Activated naive CD8-positive, alpha-beta T cell treated with anti-CD3 and anti-CD28 coated beads, Interleukin-2, amount 10 ng/mL, durations not matched to agents 7 days and 5 days (primary cell): ENCODE results near the gene SORCS2. TPM values are rescaled to one million over a fixed set of nuclear protein-coding genes. Genes with fewer than 3 reads are reported as not detected.

Source experiments
- ATAC-seq: fragments of 150-1000 bp; cut with Tn5 transposase; one replicate; pipeline ENCODE4 v1.10.0; 2021; ENCODE audit warnings: low read depth, moderate library complexity
- POLR2A ChIA-PET: fragments of 350-600 bp; sonication (Branson Sonifier 250); formaldehyde crosslinking; loops from one replicate; lab custom pipeline; 2021; ENCODE audit warnings: antibody characterized with exemption; lab: Charles Lee
- DNase-seq: peaks from one replicate; pipeline ENCODE4 v3.0.0; 2021
- H3K27ac Mint-ChIP-seq: one replicate; pipeline ENCODE4 v1.8.0; 2022; ENCODE audit warnings: mild to moderate bottlenecking, mixed read lengths
- H3K27me3 Mint-ChIP-seq: one replicate; pipeline ENCODE4 v1.8.0; 2022; ENCODE audit warnings: mild to moderate bottlenecking, moderate library complexity, mixed read lengths
- H3K36me3 Mint-ChIP-seq: one replicate; pipeline ENCODE4 v1.8.0; 2021; ENCODE audit warnings: mild to moderate bottlenecking, mixed read lengths
- H3K4me1 Mint-ChIP-seq: one replicate; pipeline ENCODE4 v1.8.0; 2021; ENCODE audit warnings: mixed read lengths
- H3K4me3 Mint-ChIP-seq: one replicate; pipeline ENCODE4 v1.8.0; 2022; ENCODE audit warnings: mild to moderate bottlenecking, moderate library complexity, mixed read lengths
- H3K9me3 Mint-ChIP-seq: one replicate; pipeline ENCODE4 v1.8.0; 2021; ENCODE audit warnings: mixed read lengths
- total RNA-seq, 2 experiments: library from RNA; stranded (reverse); gene quantifications; one replicate each; pipeline ENCODE4 v1.2.3, GENCODE V29; 2021

SORCS2 gene
- total RNA-seq, 2 experiments from 2014 or later: not detected

- no peak overlapping the region for H3K27ac Mint-ChIP-seq
- H3K36me3 Mint-ChIP-seq: no peaks in the 10 kb centered on the region
- no peaks in the 10 kb centered on the region for H3K9me3 Mint-ChIP-seq
- H3K27me3 Mint-ChIP-seq: peaks cover 9% of the 10 kb centered on the region
- POLR2A ChIA-PET: no interaction called here
- no peaks in the 10 kb centered on the region for H3K4me1 Mint-ChIP-seq
- DNase-seq (no peak), ATAC-seq (no peak)
- no peak overlapping the region for H3K4me3 Mint-ChIP-seq
These were observed 434.2 kb downstream of the SORCS2 start for GRCh38 chr4:7626531-7626930.

- DNase-seq: no peak
- no peaks in the 10 kb centered on the region for H3K9me3 Mint-ChIP-seq
- no peaks in the 10 kb centered on the region for H3K36me3 Mint-ChIP-seq
- no peaks in the 10 kb centered on the region for H3K4me1 Mint-ChIP-seq
- peaks cover 16% of the 10 kb centered on the region for H3K27me3 Mint-ChIP-seq
- POLR2A ChIA-PET: no interaction called here
- H3K27ac Mint-ChIP-seq: no peak overlapping the region
- ATAC-seq: no peak
- no peak overlapping the region for H3K4me3 Mint-ChIP-seq
These were observed 435.2 kb downstream of the SORCS2 start for GRCh38 chr4:7627251-7628250.

- H3K9me3 Mint-ChIP-seq: no peaks in the 10 kb centered on the region
- no peaks in the 10 kb centered on the region for H3K36me3 Mint-ChIP-seq
- H3K27me3 Mint-ChIP-seq: peaks cover 19% of the 10 kb centered on the region
- DNase-seq: no peak
- H3K4me3 Mint-ChIP-seq: no peak overlapping the region
- H3K27ac Mint-ChIP-seq: no peak overlapping the region
- no peaks in the 10 kb centered on the region for H3K4me1 Mint-ChIP-seq
- POLR2A ChIA-PET: no interaction called here
- ATAC-seq: no peak
These were observed 436.1 kb downstream of the SORCS2 start for GRCh38 chr4:7628432-7628831.

- Mint-ChIP-seq H3K36me3 (no peaks in the 10 kb centered on the region), H3K9me3 (no peaks in the 10 kb centered on the region), H3K27ac (no peak overlapping the region), H3K4me3 (no peak overlapping the region), H3K27me3 (peaks cover 24% of the 10 kb centered on the region), H3K4me1 (no peaks in the 10 kb centered on the region)
- no peak for ATAC-seq
- no peak for DNase-seq
- POLR2A ChIA-PET: no interaction called here
These were observed 437.3 kb downstream of the SORCS2 start for GRCh38 chr4:7629501-7630254.

- Mint-ChIP-seq H3K9me3 (no peaks in the 10 kb centered on the region), H3K27ac (no peak overlapping the region), H3K36me3 (no peaks in the 10 kb centered on the region), H3K4me3 (no peak overlapping the region), H3K4me1 (no peaks in the 10 kb centered on the region), H3K27me3 (peaks cover 21% of the 10 kb centered on the region)
- ATAC-seq: no peak
- POLR2A ChIA-PET: no interaction called here
- DNase-seq: no peak
These were observed 438.4 kb downstream of the SORCS2 start for GRCh38 chr4:7630568-7631287.

- no peak for ATAC-seq
- POLR2A ChIA-PET: no interaction called here
- Mint-ChIP-seq H3K36me3 (peaks cover 1% of the 10 kb centered on the region), H3K4me3 (no peak overlapping the region), H3K27ac (no peak overlapping the region), H3K9me3 (no peaks in the 10 kb centered on the region), H3K4me1 (no peaks in the 10 kb centered on the region), H3K27me3 (peaks cover 21% of the 10 kb centered on the region)
- no peak for DNase-seq
These were observed 439.1 kb downstream of the SORCS2 start for GRCh38 chr4:7631288-7632014.

GRCh38 chr4:7632341-7632740 is 440.0 kb downstream of the SORCS2 start:
- no peaks in the 10 kb centered on the region for H3K9me3 Mint-ChIP-seq
- POLR2A ChIA-PET: no interaction called here
- H3K27ac Mint-ChIP-seq: no peak overlapping the region
- no peaks in the 10 kb centered on the region for H3K4me1 Mint-ChIP-seq
- H3K36me3 Mint-ChIP-seq: peaks cover 1% of the 10 kb centered on the region
- H3K4me3 Mint-ChIP-seq: no peak overlapping the region
- ATAC-seq: no peak
- no peak for DNase-seq
- H3K27me3 Mint-ChIP-seq: peaks cover 21% of the 10 kb centered on the region

- peaks cover 1% of the 10 kb centered on the region for H3K36me3 Mint-ChIP-seq
- no peak overlapping the region for H3K4me3 Mint-ChIP-seq
- no peaks in the 10 kb centered on the region for H3K9me3 Mint-ChIP-seq
- ATAC-seq (no peak), DNase-seq (no peak)
- H3K4me1 Mint-ChIP-seq: no peaks in the 10 kb centered on the region
- H3K27me3 Mint-ChIP-seq: peaks cover 21% of the 10 kb centered on the region
- POLR2A ChIA-PET: no interaction called here
- H3K27ac Mint-ChIP-seq: no peak overlapping the region
These were observed 440.6 kb downstream of the SORCS2 start for GRCh38 chr4:7632971-7633370.

GRCh38 chr4:7634661-7635251 is 442.4 kb downstream of the SORCS2 start:
- no peaks in the 10 kb centered on the region for H3K9me3 Mint-ChIP-seq

GRCh38 chr4:7635445-7636239 is 443.3 kb downstream of the SORCS2 start:
- POLR2A ChIA-PET: no interaction called here
- Mint-ChIP-seq H3K4me3 (no peak overlapping the region), H3K4me1 (no peaks in the 10 kb centered on the region), H3K27me3 (peaks cover 19% of the 10 kb centered on the region), H3K27ac (no peak overlapping the region), H3K9me3 (no peaks in the 10 kb centered on the region), H3K36me3 (peaks cover 1% of the 10 kb centered on the region)
- DNase-seq (no peak), ATAC-seq (no peak)

More at GRCh38 chr4:7634661-7635251, 442.4 kb downstream of the SORCS2 start:
- H3K4me3 Mint-ChIP-seq: no peak overlapping the region
- POLR2A ChIA-PET: no interaction called here
- no peak overlapping the region for H3K27ac Mint-ChIP-seq
- ATAC-seq: no peak
- H3K4me1 Mint-ChIP-seq: no peaks in the 10 kb centered on the region
- DNase-seq: no peak
- H3K27me3 Mint-ChIP-seq: peaks cover 21% of the 10 kb centered on the region
- H3K36me3 Mint-ChIP-seq: peaks cover 1% of the 10 kb centered on the region

GRCh38 chr4:7636240-7636508 is 443.8 kb downstream of the SORCS2 start:
- H3K4me1 Mint-ChIP-seq: no peaks in the 10 kb centered on the region
- peaks cover 1% of the 10 kb centered on the region for H3K36me3 Mint-ChIP-seq
- ATAC-seq (no peak), DNase-seq (no peak)
- peaks cover 15% of the 10 kb centered on the region for H3K27me3 Mint-ChIP-seq
- no peak overlapping the region for H3K4me3 Mint-ChIP-seq
- POLR2A ChIA-PET: no interaction called here
- peaks cover 1% of the 10 kb centered on the region for H3K9me3 Mint-ChIP-seq
- H3K27ac Mint-ChIP-seq: no peak overlapping the region

GRCh38 chr4:7637139-7637538 is 444.8 kb downstream of the SORCS2 start:
- H3K9me3 Mint-ChIP-seq: peaks cover 6% of the 10 kb centered on the region
- H3K4me3 Mint-ChIP-seq: no peak overlapping the region
- DNase-seq (no peak), ATAC-seq (no peak)
- H3K4me1 Mint-ChIP-seq: no peaks in the 10 kb centered on the region
- peaks cover 12% of the 10 kb centered on the region for H3K27me3 Mint-ChIP-seq
- H3K27ac Mint-ChIP-seq: no peak overlapping the region
- peaks cover 1% of the 10 kb centered on the region for H3K36me3 Mint-ChIP-seq
- POLR2A ChIA-PET: no interaction called here
